ENCODE measurements around the gene P4HTM. TPM values are rescaled to one million over a fixed set of nuclear protein-coding genes. Genes with fewer than 3 reads are reported as not detected.

Gene P4HTM
- total RNA-seq, 1 experiment from 2014 or later, result not detected

- in situ Hi-C loops (cut with HindIII; ENCODE audit: low pct_unique_long_range_greater_than_20kb, low sequenced_read_pairs), result no loop called here
Observed at GRCh38 chr3:49028673-49029562, 38.9 kb downstream of the P4HTM start, which contains the start of gene IMPDH2. Gene IMPDH2 (minus strand): TSS chr3:49029398. CDS start chr3:49029350, 48 bp downstream.

GRCh38 chr3:49029563-49029884 is 39.5 kb downstream of the P4HTM start:
- in situ Hi-C loops (cut with HindIII; ENCODE audit: low pct_unique_long_range_greater_than_20kb, low sequenced_read_pairs), result no loop called here
- no peak for DNase-seq (ENCODE audit: low read depth, low spot score)

More at GRCh38 chr3:49028673-49029562, 38.9 kb downstream of the P4HTM start, which contains the start of gene IMPDH2:
- peak; percentile 92 for DNase-seq (ENCODE audit: low read depth, low spot score)

GRCh38 chr3:49030321-49030720 is 40.3 kb downstream of the P4HTM start:
- in situ Hi-C loops (cut with HindIII; ENCODE audit: low pct_unique_long_range_greater_than_20kb, low sequenced_read_pairs), result no loop called here
- DNase-seq (ENCODE audit: low read depth, low spot score), result no peak

GRCh38 chr3:49032646-49033304 is 42.7 kb downstream of the P4HTM start:
- no peak for DNase-seq (ENCODE audit: low read depth, low spot score)
- in situ Hi-C loops (cut with HindIII; ENCODE audit: low pct_unique_long_range_greater_than_20kb, low sequenced_read_pairs), result no loop called here

GRCh38 chr3:49034650-49035049 is 44.6 kb downstream of the P4HTM start:
- no peak for DNase-seq (ENCODE audit: low read depth, low spot score)
- in situ Hi-C loops (cut with HindIII; ENCODE audit: low pct_unique_long_range_greater_than_20kb, low sequenced_read_pairs), result no loop called here

- in situ Hi-C loops (cut with HindIII; ENCODE audit: low pct_unique_long_range_greater_than_20kb, low sequenced_read_pairs), result no loop called here
- DNase-seq (ENCODE audit: low read depth, low spot score), result no peak
Observed at GRCh38 chr3:49035281-49035680, 45.2 kb downstream of the P4HTM start.

- no peak for DNase-seq (ENCODE audit: low read depth, low spot score)
- in situ Hi-C loops (cut with HindIII; ENCODE audit: low pct_unique_long_range_greater_than_20kb, low sequenced_read_pairs), result no loop called here
Observed at GRCh38 chr3:49053543-49053942, 63.5 kb downstream of the P4HTM start.

GRCh38 chr3:49054344-49054862 is 64.4 kb downstream of the P4HTM start:
- in situ Hi-C loops (cut with HindIII; ENCODE audit: low pct_unique_long_range_greater_than_20kb, low sequenced_read_pairs), result no loop called here
- no peak for DNase-seq (ENCODE audit: low read depth, low spot score)

Small RNAs within 50 kb of the gene (small RNA-seq; reads per million reads assigned to genes)
- 121 to 7,429 reads per million in 2 experiments for gene MIR191
- 0.39 to 34.0 reads per million in 2 experiments for gene MIR425

Other genes starting within 250 kb of the P4HTM start
- gene PRKAR2A, start 142.4 kb upstream of the P4HTM start, total RNA-seq (2014; rRNA removed; shearing (Covaris generic)), result 34.9 and 35.1 TPM in 2 replicates
- gene SLC25A20, start 91.4 kb upstream of the P4HTM start, total RNA-seq (2014; rRNA removed; shearing (Covaris generic)), result 21.4 and 26.5 TPM in 2 replicates
- gene ARIH2, start 71.4 kb upstream of the P4HTM start, total RNA-seq (2014; rRNA removed; shearing (Covaris generic)), result 138 and 143 TPM in 2 replicates
- 25.7 and 27.3 TPM in 2 replicates for gene WDR6, start 17.1 kb downstream of the P4HTM start, total RNA-seq (2014; rRNA removed; shearing (Covaris generic))
- 35.6 and 41.5 TPM in 2 replicates for gene DALRD3, start 28.3 kb downstream of the P4HTM start, total RNA-seq (2014; rRNA removed; shearing (Covaris generic))
- gene NDUFAF3, start 31.9 kb downstream of the P4HTM start, total RNA-seq (2014; rRNA removed; shearing (Covaris generic)), result 174 and 216 TPM in 2 replicates
- 463 and 511 TPM in 2 replicates for gene IMPDH2, start 39.2 kb downstream of the P4HTM start, total RNA-seq (2014; rRNA removed; shearing (Covaris generic))
- gene QRICH1, start 103.8 kb downstream of the P4HTM start, total RNA-seq (2014; rRNA removed; shearing (Covaris generic)), result 58.0 and 75.3 TPM in 2 replicates
- 228 and 236 TPM in 2 replicates for gene QARS1, start 114.5 kb downstream of the P4HTM start, total RNA-seq (2014; rRNA removed; shearing (Covaris generic))
- gene USP19, start 130.6 kb downstream of the P4HTM start, total RNA-seq (2014; rRNA removed; shearing (Covaris generic)), result 63.3 and 66.0 TPM in 2 replicates
- 43.6 and 45.1 TPM in 2 replicates for gene LAMB2, start 142.8 kb downstream of the P4HTM start, total RNA-seq (2014; rRNA removed; shearing (Covaris generic))
- 25.3 and 25.5 TPM in 2 replicates for gene CCDC71, start 176.1 kb downstream of the P4HTM start, total RNA-seq (2014; rRNA removed; shearing (Covaris generic))
- gene KLHDC8B, start 181.4 kb downstream of the P4HTM start, total RNA-seq (2014; rRNA removed; shearing (Covaris generic)), result 12.2 and 15.8 TPM in 2 replicates

Data from SK-MEL-5 (cell line).